22Rv1 (cell line): ENCODE results near the gene FAM168B.

Experiments used
- H3K27ac ChIP-seq: fragments of 450-650 bp; 2 replicates; pipeline ENCODE4 v1.5.1; 2017
- CTCF ChIP-seq: fragments of 450-650 bp; IDR thresholded peaks from 2 replicates; pipeline ENCODE4 v1.5.1; 2017; ENCODE audit warnings: mild to moderate bottlenecking
- ZFX ChIP-seq: fragments of 450-650 bp; IDR thresholded peaks from 2 replicates; pipeline ENCODE4 v1.6.1; 2017; ENCODE audit warnings: antibody characterized with exemption, borderline replicate concordance

Gene FAM168B

GRCh38 chr2:131040661-131041401, 52.4 kb downstream of the FAM168B start:
- no peak overlapping the region for H3K27ac ChIP-seq
- TF ChIP-seq ZFX (no peak), CTCF (no peak)

GRCh38 chr2:131039908-131040660, 53.2 kb downstream of the FAM168B start:
- TF ChIP-seq CTCF (no peak), ZFX (no peak)
- H3K27ac ChIP-seq, result no peak overlapping the region

- H3K27ac ChIP-seq, result no peak overlapping the region
- no peak for TF ChIP-seq ZFX
- no peak for TF ChIP-seq CTCF
These were observed 53.7 kb downstream of the FAM168B start for GRCh38 chr2:131039535-131039907.

GRCh38 chr2:131039101-131039440, 54.2 kb downstream of the FAM168B start:
- TF ChIP-seq CTCF (no peak), ZFX (no peak)
- no peak overlapping the region for H3K27ac ChIP-seq

GRCh38 chr2:131038258-131039100, 54.8 kb downstream of the FAM168B start:
- H3K27ac ChIP-seq, result no peak overlapping the region
- TF ChIP-seq CTCF (no peak), ZFX (no peak)

- TF ChIP-seq CTCF (no peak), ZFX (no peak)
- no peak overlapping the region for H3K27ac ChIP-seq
These were observed 55.6 kb downstream of the FAM168B start for GRCh38 chr2:131037398-131038257.
